GM18907 (cell line): ENCODE results near the gene COQ8B.
"Not testable (repeated sequence)": the region's sequence is repeated elsewhere in the genome, so short reads cannot be mapped to it uniquely, and the experiment has no call there.

Experiments used
- ATAC-seq: cut with Tn5 transposase; IDR thresholded peaks from one replicate; pipeline ENCODE4 v1.9.1; 2021; ENCODE audit warnings: mild to moderate bottlenecking, moderate library complexity; ENCODE audit not compliant: unreplicated experiment

Gene COQ8B

DNA sequence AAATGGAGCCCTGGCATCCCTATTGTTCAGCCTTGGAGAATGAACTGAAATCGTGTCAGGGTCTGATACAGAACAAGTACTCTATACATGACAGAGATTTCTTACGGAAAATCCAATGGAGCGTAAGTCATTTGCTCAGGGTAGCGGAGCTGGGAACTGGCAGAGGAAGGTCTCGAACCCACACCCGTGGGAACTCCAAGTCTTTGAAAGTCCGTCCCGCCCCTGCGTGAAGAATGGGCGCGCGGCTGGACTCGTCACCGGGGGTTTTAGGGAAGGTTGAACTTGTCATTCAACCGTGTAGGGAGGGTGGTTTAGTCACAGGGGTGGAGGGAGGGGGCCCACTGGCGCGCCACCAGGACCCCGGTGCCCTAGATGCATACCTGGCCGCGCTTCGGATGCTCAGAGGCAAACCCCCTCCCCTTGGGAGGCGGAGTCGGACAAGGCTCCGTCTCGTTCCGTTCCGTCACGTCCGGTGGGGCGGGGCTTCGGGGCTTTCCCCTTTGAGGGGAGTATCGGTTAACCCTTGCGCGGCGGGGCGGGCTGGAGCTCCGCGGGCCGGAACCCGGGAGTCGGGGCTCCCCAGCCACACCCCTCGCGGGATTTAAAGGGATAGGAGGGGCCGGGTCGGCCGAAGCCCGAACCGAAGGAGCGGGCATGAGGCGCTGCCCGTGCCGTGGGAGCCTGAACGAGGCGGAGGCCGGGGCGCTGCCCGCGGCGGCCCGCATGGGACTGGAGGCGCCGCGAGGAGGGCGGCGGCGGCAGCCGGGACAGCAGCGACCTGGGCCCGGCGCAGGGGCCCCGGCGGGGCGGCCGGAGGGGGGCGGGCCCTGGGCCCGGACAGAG is at the start of gene COQ8B, which contains the start of gene ITPKC:
Gene COQ8B (minus strand): TSS at position 405 of the 843 bp plus-strand sequence. CDS start 2,254 bp downstream, outside the sequence.
Gene ITPKC (plus strand): TSS at position 631 of the 843 bp plus-strand sequence. CDS start 24 bp downstream, at position 655.
- peak; percentile 71 for ATAC-seq

DNA sequence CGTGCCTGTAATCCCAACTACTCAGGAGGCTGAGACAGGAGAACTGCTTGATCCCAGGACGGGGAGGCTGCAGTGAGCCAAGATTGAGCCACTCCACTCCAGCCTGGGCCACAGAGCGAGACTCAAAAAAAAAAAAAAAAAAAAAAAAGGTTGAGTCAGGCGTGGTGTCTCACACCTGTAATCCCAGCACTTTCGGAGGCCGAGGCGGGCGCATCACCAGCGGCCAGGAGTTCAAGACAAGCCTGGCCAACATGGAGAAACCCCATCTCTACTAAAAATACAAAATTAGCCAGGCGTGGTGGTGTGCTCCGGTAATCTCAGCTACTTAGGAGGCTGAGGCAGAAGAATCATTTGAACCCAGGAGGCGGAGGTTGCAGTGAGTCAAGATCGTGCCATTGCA is 49.7 kb upstream of the COQ8B start:
- ATAC-seq, result not testable (repeated sequence)

DNA sequence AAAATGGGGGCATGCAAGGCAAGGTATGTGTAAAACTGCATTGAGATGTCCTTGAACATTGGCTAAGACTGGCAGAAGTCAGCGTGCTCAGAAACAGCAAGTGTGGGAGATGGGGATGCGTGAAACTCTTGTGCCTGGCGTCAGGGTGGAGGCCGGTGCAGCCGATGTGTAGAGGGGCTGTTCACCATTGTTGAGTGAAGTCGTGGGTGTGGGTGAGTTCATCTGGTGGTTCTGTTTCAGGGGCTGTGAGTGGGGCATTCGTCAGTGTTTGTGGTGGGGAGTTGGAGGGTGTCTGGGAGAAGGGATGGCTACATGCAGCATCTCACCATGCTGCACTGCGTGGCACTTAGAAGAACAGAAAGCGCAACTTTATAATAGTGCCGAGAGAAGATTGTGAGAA is 47.3 kb upstream of the COQ8B start:
- no peak for ATAC-seq

DNA sequence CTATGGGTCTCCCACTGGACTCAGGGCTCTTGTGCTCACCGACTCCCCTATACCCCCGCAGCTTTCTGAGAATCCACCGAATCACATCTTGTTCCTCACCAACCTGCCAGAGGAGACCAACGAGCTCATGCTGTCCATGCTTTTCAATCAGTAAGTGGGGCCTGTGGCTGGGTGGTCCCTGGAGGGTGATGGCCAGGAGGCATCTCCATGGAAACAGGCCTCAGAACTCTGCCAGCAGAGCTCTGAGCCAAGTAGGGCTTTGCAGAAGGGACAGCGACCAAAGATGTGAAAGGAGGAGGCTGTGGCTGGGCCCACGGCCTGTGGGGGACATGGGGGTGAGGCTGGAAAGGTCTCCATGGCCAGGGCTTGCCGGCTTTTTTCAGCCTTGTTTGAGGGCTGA is 46.8 kb upstream of the COQ8B start:
- ATAC-seq, result no peak

DNA sequence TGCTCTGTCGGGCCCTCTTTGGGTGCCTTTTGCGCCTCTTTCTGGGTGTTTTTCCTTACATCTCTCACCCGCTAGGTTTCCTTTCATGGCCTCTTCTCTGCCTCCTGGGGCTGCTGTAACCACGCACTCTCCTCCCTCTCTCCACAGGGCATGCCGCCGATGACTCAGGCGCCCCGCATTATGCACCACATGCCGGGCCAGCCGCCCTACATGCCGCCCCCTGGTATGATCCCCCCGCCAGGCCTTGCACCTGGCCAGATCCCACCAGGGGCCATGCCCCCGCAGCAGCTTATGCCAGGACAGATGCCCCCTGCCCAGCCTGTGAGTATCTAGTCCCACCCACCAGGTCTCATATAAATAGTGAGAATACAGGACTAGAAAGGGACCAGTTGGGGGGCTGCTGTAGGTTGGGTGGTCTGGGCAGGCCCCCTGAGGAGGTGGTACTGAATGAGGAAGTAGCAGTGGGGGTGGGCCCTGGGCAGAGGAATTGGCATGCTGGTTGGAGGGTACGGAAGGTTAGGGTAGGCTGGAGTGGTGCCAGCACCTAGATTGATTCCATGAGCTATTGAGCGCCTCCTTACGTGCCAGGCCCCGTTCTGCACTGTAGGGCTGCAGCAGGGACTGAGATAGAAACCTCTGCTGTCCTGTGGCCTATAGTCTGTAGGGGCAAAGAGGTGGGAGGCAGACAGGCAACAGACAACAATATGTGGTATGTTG is 46.2 kb upstream of the COQ8B start:
- no peak for ATAC-seq

DNA sequence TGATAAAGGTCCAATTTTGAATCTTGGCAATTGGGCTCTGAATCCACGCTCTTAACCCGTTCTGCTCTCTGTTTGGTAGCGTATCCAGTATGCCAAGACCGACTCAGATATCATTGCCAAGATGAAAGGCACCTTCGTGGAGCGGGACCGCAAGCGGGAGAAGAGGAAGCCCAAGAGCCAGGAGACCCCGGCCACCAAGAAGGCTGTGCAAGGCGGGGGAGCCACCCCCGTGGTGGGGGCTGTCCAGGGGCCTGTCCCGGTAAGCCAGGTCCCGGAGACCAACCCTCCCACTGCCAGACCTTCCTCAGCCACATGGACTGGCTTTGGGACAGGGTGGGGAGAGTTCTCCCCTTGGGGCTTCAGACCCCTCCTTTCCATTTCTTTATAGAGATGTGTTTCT is 42.7 kb upstream of the COQ8B start:
- no peak for ATAC-seq

DNA sequence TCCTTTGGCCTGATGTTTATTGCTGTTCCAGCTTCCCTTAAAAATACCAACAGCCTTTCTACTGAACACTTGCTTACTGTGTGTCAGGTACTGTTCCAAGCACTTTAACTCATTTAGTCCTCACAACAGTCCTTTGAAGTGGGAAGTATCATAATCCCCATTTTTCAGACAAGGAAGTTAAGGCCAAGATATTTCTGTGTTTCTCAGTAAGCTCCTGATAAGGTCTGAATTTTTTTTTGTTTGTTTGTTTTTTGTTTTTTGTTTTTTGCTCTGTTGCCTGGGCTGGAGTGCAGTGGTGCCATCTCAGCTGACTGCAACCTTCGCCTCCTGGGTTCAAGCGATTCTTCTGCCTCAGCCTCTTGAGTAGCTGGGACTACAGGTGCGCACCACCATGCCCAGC is 41.8 kb upstream of the COQ8B start:
- ATAC-seq, result no peak

DNA sequence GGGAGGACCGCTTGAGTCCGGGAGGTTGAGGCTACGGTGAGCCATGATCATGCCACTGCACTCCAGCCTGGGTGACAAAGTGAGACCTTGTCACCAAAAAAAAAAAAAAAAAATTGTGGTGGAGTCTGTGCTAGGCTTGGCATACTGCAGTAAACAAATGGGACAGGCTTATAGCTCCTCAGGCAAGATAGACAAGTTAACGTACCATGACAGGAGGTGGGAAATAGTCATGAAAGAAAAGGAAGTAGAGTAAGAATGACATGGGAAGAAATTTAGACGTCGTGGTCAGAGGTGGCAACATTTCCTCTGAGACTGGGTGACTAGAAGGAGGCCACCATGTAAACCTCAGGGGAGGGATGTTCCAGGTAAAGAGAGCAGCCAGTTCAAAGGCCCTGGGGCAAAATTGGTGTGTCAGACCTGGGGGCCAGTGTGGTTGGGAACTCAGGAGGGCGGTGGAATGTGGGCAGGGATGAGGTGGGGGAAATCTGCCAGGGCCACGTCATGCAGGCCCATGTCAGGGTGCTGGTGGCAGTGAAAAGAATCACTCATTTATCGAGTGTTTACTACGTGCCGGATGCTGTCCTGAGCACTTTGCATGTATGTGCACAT is 39.9 kb upstream of the COQ8B start:
- ATAC-seq, result no peak

DNA sequence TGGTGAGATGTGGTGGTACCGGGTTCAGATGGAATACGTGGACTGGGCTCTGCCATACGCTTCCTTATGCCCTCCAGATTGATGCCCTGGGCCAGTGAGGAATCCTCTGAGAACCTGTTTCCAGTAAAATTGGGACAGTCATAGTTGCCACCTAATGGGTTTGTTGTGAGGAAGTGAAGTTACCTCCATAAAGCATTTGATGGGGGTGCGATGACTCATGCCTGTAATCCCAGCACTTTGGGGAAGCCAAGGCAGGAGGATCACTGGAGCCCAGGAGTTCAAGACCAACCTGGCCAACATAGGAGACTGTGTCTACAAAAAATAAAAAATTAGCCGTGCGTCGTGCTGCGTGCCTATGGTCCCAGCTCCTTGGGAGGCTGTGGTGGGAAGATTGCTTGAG is 39.1 kb upstream of the COQ8B start:
- ATAC-seq, result no peak

DNA sequence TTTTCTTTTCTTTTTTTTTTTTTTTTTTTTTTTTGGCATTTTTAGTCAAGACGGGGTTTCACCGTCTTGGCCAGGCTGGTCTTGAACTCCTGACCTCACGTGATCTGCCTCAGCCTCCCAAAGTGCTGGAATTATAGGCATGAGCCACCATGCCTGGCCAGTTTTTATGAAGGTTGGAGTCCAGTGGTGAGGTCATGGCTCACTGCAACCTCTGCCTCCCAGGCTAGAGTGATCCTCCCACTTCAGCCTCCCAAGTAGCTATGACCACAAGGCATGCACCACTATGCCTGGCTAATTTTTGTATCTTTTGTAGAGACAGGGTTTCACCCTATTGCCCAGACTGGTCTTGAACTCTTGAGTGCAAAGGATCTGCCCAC is 38.5 kb upstream of the COQ8B start:
- ATAC-seq, result no peak

DNA sequence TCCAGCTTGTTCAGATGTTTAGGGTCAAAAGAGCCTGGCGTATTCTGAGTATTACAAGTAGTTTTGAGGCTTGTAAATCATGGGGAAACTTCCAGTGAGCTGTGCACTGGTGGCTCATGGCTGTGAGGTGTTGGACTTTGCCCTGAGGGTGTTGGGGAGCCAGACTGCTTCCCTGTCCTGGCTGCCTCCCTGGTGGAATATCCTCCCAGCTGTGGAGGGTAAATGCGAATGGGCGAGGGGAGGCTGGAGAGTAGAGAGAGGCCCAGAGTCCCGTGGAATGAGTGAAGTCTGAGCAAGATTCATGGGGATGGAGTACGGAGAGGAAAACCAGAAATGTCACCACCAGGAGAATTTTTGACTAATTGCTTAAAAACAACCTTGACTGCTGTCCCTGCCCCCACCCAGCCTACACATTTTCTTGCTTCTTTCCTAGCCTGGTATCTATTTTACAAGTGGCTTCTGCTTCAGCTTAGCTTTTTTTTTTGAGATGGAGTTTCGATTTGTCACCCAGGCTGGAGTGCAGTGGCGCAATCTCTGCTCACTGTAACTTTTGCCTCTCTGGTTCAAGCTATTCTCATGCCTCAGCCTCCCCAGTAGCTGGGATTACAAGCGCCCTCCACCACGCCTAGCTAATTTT is 38.0 kb upstream of the COQ8B start:
- no peak for ATAC-seq

DNA sequence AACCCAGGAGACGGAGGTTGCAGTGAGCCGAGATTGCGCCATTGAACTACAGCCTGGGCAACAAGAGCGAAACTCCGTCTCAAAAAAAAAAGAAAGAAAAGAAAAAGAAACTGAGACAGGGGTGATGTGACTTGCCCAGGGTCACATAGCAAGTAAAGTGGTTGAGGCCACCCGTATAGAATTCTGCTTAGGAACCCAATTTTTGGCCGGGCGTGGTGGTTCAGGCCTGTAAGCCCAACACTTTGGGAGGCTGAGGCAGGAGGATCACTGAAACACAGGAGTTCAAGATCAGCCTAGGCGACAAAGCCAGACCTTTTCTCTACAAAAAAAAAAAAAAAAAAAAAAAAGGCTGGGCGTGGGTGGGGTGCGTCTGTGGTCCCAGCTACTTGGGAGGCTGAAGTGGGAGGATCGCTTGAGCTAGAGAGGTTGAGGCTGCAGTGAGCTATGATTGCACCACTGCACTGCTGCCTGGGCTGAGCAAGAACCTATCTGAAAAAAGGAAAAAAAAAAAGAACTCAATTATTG is 35.6 kb upstream of the COQ8B start:
- no peak for ATAC-seq

DNA sequence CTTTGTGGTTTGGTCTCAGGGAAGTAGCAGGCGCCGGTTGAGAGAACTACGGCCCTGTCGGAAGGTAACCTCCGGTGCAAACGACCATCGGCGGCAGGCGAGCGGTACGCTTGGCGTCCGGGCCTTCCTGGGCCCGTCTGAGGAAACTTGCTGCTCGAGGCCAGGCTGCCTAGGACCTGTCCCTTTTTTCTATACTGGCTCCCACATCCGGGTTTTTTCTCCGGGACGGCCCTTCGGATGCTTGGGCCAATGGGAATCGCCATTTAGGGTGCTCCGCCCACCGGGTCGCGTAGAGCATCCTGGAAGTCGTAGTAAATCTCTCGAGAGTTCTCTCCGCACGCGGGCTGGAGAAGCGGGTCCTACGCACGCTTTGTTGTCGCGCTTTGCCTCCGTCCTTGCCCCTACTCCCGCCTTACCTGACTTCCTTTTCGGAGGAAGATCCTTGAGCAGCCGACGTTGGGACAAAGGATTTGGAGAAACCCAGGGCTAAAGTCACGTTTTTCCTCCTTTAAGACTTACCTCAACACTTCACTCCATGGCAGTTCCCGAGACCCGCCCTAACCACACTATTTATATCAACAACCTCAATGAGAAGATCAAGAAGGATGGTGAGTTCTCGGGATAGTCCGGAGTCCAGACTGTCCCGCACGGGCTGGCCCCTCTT is 34.3 kb upstream of the COQ8B start, which contains the start of gene SNRPA:
Gene SNRPA (plus strand): TSS at position 330 of the 664 bp plus-strand sequence. CDS start 206 bp downstream, at position 536.
- peak; percentile 69 for ATAC-seq

DNA sequence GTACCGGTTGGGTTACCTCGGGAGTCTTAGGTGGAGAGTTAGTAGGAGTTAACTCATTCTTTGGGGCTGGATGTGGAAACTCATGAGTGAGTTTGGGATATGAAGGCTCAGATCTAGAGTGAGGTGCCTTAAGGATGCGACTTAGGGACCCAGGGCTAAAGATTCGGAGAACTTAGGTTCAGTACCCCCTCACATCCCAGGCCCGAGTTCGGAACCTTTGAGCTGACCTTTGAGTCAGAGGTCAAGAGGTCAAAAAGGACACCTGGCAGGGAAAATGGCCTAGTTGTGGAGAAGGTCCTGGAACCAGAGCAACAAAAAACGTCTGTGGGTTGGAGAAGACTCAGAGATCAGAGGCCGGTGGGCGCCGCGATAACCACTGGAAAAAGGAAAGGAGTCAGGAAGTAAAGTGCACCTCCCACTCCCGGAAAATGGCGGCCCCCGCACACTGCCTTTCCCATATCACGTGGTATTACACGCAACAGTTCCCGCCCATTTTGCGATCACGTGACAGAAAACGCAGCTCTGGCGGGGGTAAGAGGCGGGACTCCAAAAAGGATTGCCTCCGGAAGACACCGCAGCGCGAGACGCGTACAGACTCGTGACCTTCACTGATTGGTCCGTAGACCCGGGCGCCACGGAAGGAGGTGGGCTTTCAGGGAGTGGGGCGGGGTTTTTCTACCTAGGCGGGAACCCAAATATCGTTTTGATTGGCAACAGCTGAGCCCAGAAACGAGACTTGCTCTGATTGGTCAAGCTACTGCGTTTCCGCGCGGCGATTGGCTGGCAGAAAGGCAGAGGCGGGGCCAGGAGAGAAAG is 33.6 kb upstream of the COQ8B start, which contains the start of gene ACTMAP:
Gene ACTMAP (minus strand): TSS at position 420 of the 816 bp plus-strand sequence. CDS start 674 bp downstream, outside the sequence.
- ATAC-seq, result peak; percentile 89

DNA sequence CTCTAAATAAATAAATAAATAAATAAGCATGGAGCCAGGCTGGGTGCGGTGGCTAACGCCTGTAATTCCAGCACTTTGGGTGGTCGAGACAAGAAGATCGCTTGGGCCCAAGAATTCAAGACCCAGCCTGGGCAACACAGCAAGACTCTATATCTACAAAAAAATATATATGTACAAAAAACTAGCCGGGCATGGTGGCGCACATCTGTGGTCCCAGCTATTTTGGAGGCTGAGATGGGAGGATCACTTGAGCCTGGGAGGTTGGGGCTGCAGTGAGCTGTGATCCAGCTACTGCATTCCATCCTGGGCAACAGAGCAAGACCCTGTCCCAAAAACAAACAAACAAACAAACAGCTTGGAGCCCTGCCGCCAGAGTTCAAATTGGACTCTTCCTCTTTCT is 30.9 kb upstream of the COQ8B start:
- no peak for ATAC-seq

DNA sequence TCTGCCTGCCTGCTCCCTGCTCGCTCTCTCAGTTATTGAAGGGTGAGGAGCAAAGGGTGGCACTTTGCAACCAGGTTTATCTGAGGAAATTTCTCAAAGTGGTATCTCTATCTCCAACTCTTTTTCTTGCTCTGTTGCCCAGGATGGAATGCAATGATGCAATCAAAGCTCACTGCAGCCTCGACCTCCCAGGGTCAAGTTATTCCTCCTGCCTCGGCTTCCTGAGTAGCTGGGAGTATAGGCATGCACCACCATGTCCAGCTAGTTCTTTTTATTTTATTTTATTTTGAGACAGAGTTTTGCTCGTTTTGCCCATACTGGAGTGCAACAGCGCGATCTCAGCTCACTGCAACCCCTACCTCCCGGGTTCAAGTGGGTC is 28.7 kb upstream of the COQ8B start:
- no peak for ATAC-seq

DNA sequence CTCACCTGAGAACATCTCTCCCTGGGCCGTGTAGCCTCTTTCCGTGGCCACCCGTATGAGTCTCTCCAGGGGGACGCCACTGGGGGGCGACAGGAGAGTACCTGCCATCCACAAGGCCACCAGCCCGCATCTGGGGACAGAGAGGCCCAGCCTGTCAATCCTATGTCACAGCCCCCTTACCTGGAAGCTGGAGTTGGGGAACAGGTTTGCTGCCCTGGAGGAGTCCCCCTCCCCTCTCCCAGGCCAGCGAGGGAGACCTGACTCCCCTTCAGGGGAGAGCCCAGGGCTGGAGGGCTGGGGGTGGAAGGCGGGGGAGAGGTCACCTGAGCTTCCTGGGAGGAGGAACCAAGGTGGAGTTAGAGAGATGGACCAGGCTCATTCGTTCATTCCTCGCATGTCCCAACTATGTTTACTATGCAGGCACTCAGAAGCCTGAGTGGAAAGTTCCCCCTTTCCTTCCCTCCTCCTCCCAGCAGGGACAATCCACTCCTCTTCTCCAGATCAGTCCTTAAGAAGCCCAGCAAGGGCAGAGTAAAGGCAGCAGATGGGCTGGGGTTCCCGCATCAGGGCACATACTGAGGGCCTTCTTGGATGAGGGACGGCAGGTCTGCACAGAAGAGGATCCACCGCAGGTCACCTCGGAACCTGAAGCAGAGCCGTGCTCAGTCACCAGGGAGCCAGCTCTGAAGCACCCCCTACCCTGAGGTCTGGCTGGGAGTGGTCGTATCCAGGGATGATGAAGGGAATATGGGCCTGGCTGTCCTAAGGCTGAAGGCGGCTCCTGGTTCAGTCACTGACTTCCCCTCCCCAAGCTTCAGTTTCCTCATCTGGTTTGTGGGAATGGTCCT is 28.1 kb upstream of the COQ8B start:
- ATAC-seq, result no peak

DNA sequence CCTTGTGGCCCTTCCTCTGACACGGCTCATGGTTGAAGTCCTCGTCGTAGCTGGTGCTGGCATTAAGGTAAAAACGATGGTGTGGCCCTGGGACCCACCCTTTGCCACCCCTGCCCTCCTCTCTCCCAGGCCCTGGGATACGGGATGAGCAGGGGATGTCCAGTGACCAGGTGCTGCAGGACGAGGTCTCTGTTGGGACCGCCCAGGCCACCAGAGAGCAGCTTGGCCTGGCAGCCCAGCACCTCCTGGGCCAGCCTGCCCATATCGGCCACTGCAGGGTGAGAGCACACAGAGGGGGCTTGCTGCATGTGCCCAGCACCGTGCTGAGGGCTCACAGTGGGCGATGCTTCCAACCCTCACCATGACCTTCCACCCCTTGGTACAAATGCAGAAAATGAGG is 27.2 kb upstream of the COQ8B start:
- no peak for ATAC-seq
